ENCODE measurements around the gene TAS2R4. TPM values are rescaled to one million over a fixed set of nuclear protein-coding genes. Genes with fewer than 3 reads are reported as not detected.
"Not testable (repeated sequence)": the region's sequence is repeated elsewhere in the genome, so short reads cannot be mapped to it uniquely, and the experiment has no call there.

TAS2R4 gene, protein sequence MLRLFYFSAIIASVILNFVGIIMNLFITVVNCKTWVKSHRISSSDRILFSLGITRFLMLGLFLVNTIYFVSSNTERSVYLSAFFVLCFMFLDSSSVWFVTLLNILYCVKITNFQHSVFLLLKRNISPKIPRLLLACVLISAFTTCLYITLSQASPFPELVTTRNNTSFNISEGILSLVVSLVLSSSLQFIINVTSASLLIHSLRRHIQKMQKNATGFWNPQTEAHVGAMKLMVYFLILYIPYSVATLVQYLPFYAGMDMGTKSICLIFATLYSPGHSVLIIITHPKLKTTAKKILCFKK
- total RNA-seq: 8.1 TPM
- polyA plus RNA-seq: 0.13 TPM

DNA sequence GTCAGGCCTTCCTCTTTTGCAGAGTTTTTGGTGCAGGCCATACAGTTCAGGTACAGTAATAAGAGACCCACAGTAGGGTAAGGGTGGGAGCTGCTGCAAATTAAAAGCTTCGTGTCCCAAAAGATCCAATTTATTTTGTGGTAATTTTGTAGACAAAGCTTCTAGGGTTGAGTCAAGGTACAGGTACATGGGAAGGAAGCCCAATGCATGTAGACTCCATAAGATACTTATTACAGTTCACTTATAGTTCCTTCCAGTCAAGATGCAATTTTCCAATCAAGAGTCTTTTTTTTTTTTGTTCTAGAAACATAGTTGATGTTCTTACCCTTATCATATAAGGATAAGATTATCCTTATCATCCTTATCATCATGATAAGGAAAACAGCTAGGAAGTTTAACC lies at the start of gene TAS2R4:
TSS of gene TAS2R4 (plus strand) at position 301 of the 400 bp plus-strand sequence. CDS start 1,815 bp downstream, outside the sequence.
- no peak within 1 kb of the TSS for H3K4me3 ChIP-seq (ENCODE audit: low read depth, low read length)
- no peaks in the 10 kb centered on the region for H3K4me1 ChIP-seq (ENCODE audit: insufficient read depth)
- 95% methylated on average over 1 of the region's 1 CpG for WGBS
- H3K36me3 ChIP-seq (ENCODE audit: insufficient read depth): peaks cover 2% of the 10 kb centered on the region
- no peak for DNase-seq (ENCODE audit: extremely low spot score)
- H3K27ac ChIP-seq (ENCODE audit: low read depth): no peak within 1 kb of the TSS

DNA sequence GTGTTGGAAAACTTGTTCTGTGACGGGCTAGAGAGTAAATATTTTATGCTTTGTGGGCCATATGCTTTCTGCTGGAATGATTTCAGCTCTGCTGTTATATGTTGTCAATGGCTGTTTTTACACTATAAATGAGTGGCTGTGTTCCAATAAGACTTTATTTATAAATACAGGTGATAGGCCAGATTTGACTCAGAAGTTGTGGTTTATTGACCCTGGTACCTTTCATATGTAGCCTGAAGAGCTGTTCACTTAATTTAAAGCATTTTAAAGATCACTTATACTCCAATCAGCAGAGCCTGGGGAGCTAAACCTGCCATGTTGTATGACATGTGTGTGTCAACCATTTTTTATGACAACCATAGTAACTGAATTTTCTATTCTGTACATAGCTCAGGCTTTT lies 47.5 kb upstream of the TAS2R4 start:
- H3K4me1 ChIP-seq (ENCODE audit: insufficient read depth): no peaks in the 10 kb centered on the region
- no peaks in the 10 kb centered on the region for H3K36me3 ChIP-seq (ENCODE audit: insufficient read depth)
- WGBS: 80% methylated on average over 1 of the region's 1 CpG
- H3K4me3 ChIP-seq (ENCODE audit: low read depth, low read length): no peak overlapping the region
- H3K27ac ChIP-seq (ENCODE audit: low read depth): no peak overlapping the region
- DNase-seq (ENCODE audit: extremely low spot score): no peak

DNA sequence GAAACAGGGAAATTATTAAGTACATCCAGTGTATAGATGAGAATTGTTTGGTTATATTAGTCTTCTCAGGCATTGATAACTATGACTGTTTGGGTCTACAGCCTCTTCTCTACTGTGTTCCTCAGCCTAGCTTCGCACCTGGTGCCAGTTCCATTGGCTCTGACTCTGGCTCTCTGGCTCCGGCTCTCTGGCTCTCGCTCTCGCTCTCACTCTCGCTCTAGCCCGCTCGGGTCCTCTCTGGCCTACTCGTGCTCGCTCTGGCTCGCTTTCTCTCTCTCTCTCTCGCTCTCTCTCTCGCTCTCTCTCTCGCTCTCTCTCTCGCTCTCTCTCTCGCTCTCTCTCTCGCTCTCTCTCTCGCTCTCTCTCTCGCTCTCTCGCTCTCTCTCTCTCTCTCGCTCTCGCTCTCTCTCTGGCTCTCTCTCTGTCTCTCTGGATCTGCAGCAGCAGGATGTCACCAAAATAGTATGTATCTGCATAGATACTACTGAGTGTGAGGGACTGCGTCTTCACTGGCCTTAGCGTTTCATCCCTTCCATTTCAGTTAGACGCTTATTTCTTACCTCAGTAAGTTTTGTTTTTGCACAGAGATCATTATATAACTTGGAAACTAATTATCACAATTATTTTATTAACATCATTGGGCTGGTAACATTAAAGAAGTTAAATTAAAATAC lies 44.9 kb upstream of the TAS2R4 start:
- Histone ChIP-seq H3K36me3 (ENCODE audit: insufficient read depth) (no peaks in the 10 kb centered on the region), H3K27ac (ENCODE audit: low read depth) (no peak overlapping the region), H3K4me1 (ENCODE audit: insufficient read depth) (no peaks in the 10 kb centered on the region), H3K4me3 (ENCODE audit: low read depth, low read length) (no peak overlapping the region)
- no peak for DNase-seq (ENCODE audit: extremely low spot score)
- WGBS: 74% methylated on average over 24 of the region's 24 CpGs

DNA sequence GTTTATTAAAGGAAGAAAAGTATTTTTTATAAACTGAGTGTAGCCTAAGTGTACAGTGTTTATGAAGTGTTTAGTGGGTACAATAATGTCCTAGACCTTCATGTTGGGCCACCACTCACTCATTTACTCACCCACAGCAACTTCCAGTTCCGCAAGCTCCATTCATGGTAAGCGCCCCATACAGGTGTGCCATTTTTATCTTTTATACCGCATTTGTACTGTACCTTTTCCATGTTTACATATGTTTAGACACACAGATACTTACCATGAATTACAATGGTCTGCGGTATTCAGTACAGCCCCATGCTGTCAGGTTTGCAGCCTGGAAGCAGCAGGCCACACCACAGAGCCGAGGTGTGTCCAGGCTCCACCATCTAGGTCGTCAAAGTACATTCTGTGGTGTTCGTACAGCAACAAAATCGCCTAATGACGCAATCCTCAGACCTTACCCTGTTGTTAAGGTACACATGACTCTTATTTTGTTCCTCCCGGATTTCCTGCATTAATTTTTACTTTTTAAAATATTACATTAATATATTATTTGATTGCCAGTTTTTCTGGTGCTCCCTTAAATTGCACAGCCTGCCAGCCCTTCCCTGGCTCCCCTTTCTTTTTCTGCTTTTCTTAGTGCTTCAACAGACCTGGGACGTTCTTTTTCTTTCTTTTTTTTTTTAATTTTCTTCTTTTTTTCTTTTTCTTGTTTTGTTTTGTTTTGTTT lies 39.2 kb upstream of the TAS2R4 start:
- WGBS: 80% methylated on average over 11 of the region's 11 CpGs
- peak overlapping the region; percentile 46 for H3K27ac ChIP-seq (ENCODE audit: low read depth)

DNA sequence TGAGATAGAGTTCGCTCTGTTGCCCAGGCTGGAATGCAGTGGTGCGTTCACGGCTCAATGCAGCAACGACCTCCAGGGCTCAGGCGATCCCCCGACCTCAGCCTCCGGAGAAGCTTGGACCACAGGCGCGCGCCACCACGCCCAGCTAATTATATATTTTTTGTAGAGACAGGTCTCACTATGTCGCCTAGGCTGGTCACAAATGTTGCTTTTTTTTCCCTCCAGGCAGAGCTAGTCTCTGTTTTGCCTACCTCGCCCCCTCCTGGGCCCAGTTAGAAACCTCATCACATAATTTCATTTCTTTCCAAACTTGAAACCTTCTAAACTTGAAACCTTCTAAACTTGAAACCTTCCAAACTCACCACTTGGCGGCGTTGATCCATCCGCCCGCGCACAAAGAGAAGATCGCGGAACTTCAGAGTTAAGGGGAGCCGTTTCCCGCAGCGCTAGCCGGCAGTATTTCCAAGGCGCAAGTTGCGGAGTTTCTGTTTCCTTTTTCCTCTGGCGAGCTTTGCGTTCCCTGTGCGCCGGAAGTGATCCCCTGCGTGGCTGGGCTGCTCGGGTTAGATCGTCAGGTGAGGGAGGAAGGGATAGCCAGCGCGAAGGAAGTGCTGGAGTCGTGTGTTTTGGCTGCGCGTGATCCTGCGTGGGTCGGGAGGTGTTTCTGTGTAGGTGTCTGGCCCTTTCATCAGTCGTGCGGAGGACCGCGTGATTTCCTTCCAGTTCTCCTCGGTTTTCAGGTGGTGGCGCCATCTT lies 38.5 kb upstream of the TAS2R4 start, which contains the start of gene SSBP1:
TSS of gene SSBP1 (plus strand) at position 523 of the 756 bp plus-strand sequence. CDS start 809 bp downstream, outside the sequence.
- H3K4me1 ChIP-seq (ENCODE audit: insufficient read depth): no peaks in the 10 kb centered on the region
- H3K4me3 ChIP-seq (ENCODE audit: low read depth, low read length): peak within 1 kb of the TSS; percentile 64
- H3K27ac ChIP-seq (ENCODE audit: low read depth): peak within 1 kb of the TSS; percentile 46
- DNase-seq (ENCODE audit: extremely low spot score): peak; percentile 94
- WGBS: 3% methylated on average over 46 of the region's 46 CpGs
- H3K36me3 ChIP-seq (ENCODE audit: insufficient read depth): peaks cover 5% of the 10 kb centered on the region

More for the DNA sequence above, 39.2 kb upstream of the TAS2R4 start:
- Histone ChIP-seq H3K4me1 (ENCODE audit: insufficient read depth) (no peaks in the 10 kb centered on the region), H3K4me3 (ENCODE audit: low read depth, low read length) (peak overlapping the region; percentile 64), H3K36me3 (ENCODE audit: insufficient read depth) (peaks cover 5% of the 10 kb centered on the region)
- no peak for DNase-seq (ENCODE audit: extremely low spot score)

DNA sequence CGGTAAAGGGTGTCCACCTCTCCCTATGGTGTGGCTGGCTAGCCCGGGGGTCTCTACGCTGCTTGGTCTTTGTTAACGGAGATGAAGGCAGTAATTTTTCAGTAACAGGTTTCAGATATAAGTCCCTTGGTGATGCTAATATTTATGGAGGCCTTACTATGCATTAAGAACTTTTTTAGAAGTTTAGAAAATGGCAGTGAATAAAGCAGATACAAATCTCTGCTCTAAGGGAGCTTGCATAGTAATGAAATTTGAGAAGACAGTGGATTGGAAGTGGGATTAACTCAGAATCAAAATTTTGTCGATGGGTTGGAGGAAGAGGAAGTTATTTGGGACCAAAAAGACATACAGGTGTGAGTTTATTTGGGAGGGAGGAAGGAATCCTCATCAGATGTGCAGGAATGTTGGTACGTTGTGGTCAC lies 37.9 kb upstream of the TAS2R4 start:
- WGBS: under 1% methylated on average over 6 of the region's 6 CpGs
- H3K36me3 ChIP-seq (ENCODE audit: insufficient read depth): peaks cover 5% of the 10 kb centered on the region
- H3K4me1 ChIP-seq (ENCODE audit: insufficient read depth): no peaks in the 10 kb centered on the region
- peak overlapping the region; percentile 64 for H3K4me3 ChIP-seq (ENCODE audit: low read depth, low read length)
- DNase-seq (ENCODE audit: extremely low spot score): no peak
- no peak overlapping the region for H3K27ac ChIP-seq (ENCODE audit: low read depth)

DNA sequence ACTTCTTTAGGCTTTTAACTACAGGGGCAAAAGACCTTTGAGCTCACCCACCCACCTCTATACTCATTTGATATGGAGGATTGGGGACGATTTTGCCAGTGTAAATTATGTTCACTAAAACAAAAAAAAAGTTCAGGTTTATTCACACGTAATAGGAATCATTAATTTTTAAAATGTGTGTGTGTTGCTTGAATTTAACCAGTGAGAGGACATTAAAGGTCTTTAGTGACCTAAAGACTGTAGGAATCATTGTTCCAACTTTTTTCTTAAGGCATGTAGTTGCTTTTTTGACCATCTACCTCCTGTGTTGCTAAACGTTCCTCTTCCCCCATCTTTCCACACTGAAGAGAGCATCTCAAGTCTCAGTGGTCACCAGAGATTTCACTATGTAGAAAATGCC lies 37.2 kb upstream of the TAS2R4 start:
- no peak for DNase-seq (ENCODE audit: extremely low spot score)
- WGBS: 73% methylated on average over 3 of the region's 3 CpGs
- H3K4me3 ChIP-seq (ENCODE audit: low read depth, low read length): peak overlapping the region; percentile 64
- H3K36me3 ChIP-seq (ENCODE audit: insufficient read depth): peaks cover 5% of the 10 kb centered on the region
- H3K4me1 ChIP-seq (ENCODE audit: insufficient read depth): no peaks in the 10 kb centered on the region
- no peak overlapping the region for H3K27ac ChIP-seq (ENCODE audit: low read depth)

DNA sequence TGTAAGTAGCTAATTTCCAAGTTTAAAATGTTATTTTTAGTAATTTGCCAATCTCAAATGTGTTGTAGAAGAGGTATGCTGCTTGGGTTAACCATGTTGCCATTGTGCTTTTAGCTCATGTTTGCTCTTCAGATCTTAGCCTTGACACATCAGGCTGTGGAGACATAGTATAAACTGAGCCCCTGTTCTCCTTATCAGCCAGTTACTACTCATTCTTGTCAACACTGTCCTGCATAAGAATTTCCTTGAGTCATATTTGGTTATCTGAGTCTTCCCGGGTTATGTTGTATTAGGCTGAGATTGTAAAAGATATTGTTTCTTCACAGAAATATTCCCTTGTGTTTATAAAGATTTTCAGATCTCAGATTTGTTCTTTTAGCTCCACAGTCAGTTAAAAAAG lies 34.2 kb upstream of the TAS2R4 start:
- 44% methylated on average over 1 of the region's 1 CpG for WGBS
- Histone ChIP-seq H3K4me1 (ENCODE audit: insufficient read depth) (no peaks in the 10 kb centered on the region), H3K4me3 (ENCODE audit: low read depth, low read length) (no peak overlapping the region), H3K36me3 (ENCODE audit: insufficient read depth) (peaks cover 7% of the 10 kb centered on the region), H3K27ac (ENCODE audit: low read depth) (no peak overlapping the region)
- no peak for DNase-seq (ENCODE audit: extremely low spot score)

DNA sequence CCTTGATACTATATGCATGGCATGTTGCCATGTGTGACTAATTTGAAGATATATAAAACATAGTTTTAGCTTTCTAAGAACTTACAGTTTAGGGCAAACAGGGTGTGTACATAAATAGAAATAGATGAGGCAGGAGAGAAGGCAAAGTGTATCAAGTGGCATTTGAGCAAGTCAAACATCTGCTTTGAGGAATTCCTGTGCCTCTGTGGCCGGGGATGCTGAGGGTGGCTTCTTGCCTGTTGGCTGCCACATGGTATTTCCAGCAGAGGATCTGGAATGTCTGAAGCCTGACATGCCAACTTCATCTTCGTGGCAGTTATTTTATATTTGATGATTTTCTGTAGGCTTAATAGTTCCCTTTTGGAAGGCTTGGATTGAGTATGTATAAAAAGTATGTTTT lies 32.3 kb upstream of the TAS2R4 start:
- no peak overlapping the region for H3K27ac ChIP-seq (ENCODE audit: low read depth)
- 95% methylated on average over 2 of the region's 2 CpGs for WGBS
- H3K4me3 ChIP-seq (ENCODE audit: low read depth, low read length): no peak overlapping the region
- H3K36me3 ChIP-seq (ENCODE audit: insufficient read depth): peaks cover 8% of the 10 kb centered on the region
- no peaks in the 10 kb centered on the region for H3K4me1 ChIP-seq (ENCODE audit: insufficient read depth)
- no peak for DNase-seq (ENCODE audit: extremely low spot score)

DNA sequence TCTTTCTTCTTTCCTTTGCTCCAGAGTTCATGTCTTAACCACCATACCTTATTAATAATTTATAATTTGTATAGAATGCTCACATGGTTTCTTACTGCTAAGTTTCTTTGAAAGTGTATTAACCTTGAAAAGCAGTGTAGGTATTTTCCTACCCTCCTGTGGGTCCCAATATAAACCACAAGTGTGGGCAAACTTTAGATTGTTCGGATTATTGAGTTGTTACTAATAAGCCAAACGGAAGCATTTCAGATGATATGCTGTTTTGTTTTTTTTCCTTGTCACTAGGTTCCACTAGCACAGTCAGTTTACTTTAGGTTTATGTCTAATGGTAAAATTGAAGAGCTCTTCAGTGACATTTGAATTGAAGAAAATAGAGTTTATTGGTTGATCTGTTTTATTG lies 28.1 kb upstream of the TAS2R4 start:
- H3K4me3 ChIP-seq (ENCODE audit: low read depth, low read length): no peak overlapping the region
- no peaks in the 10 kb centered on the region for H3K4me1 ChIP-seq (ENCODE audit: insufficient read depth)
- WGBS: 96% methylated on average over 2 of the region's 2 CpGs
- no peak overlapping the region for H3K27ac ChIP-seq (ENCODE audit: low read depth)
- no peak for DNase-seq (ENCODE audit: extremely low spot score)
- peaks cover 15% of the 10 kb centered on the region for H3K36me3 ChIP-seq (ENCODE audit: insufficient read depth)

DNA sequence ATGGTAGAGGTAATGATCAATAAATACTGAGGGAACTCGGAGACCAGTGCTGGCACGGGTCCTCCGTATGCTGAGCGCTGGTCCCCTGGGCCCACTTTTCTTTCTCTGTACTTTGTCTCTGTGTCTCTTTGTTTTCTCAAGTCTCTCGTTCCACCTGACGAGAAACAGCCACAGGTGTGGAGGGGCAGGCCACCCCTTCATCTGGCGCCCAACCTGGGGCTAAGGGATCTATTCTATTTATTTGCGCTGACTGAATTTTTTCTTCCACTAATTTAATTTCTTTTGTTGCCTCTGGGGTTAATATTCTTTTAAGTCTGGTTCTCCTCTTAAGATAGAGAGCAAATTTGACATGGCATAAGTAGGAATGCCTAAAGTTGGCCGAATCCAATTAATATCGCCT lies 24.6 kb upstream of the TAS2R4 start:
- H3K27ac ChIP-seq (ENCODE audit: low read depth); DNase-seq (ENCODE audit: extremely low spot score); H3K4me3 ChIP-seq (ENCODE audit: low read depth, low read length); H3K4me1 ChIP-seq (ENCODE audit: insufficient read depth): not testable (repeated sequence)
- H3K36me3 ChIP-seq (ENCODE audit: insufficient read depth): peaks cover 13% of the 10 kb centered on the region
- 98% methylated on average over 10 of the region's 10 CpGs for WGBS

DNA sequence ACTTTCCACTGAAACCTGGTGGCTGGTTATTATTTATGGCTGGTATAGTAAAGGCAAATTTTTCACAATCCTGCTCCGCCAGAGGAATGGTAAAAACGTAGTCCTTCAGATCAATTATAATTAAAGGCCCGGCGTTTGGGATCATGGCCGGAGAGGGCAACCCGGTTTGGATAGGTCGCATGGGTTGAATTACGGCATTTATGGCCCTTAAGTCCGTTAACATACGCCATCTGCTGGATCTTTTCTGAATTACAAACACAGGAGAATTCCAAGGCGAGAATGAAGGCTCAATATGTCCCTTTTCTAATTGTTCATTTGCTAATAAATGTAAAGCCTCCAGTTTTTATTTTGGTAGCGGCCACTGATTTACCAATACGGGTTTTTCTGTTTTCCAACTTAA lies 23.8 kb upstream of the TAS2R4 start:
- Histone ChIP-seq H3K27ac (ENCODE audit: low read depth) (no peak overlapping the region), H3K4me1 (ENCODE audit: insufficient read depth) (no peaks in the 10 kb centered on the region), H3K4me3 (ENCODE audit: low read depth, low read length) (no peak overlapping the region), H3K36me3 (ENCODE audit: insufficient read depth) (peaks cover 12% of the 10 kb centered on the region)
- DNase-seq (ENCODE audit: extremely low spot score): no peak
- 97% methylated on average over 13 of the region's 13 CpGs for WGBS

DNA sequence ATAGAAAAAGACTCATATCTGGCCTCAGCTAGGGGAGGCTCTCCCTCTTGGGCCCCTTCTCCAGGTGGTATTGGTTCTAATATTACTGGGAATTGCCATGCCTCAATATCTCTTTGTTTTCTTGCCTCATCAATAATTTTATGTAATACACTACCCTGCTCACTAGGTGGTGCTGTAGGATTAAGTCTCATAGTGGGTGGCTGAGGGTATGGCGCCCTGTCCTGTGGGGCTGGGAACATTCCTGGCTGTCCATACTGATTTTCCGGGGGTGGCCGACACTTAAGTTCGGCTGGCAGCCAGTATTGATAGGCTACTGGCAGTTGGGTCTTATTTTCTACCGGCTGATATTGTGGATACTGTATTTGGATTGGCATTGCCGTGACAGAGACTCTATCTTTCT lies 21.5 kb upstream of the TAS2R4 start:
- no peaks in the 10 kb centered on the region for H3K4me1 ChIP-seq (ENCODE audit: insufficient read depth)
- WGBS: 96% methylated on average over 6 of the region's 6 CpGs
- H3K36me3 ChIP-seq (ENCODE audit: insufficient read depth): peaks cover 10% of the 10 kb centered on the region
- no peak overlapping the region for H3K27ac ChIP-seq (ENCODE audit: low read depth)
- no peak for DNase-seq (ENCODE audit: extremely low spot score)
- H3K4me3 ChIP-seq (ENCODE audit: low read depth, low read length): no peak overlapping the region
